OCI-LY7 (cell line): ENCODE results near the gene SHISAL1. TPM values are rescaled to one million over a fixed set of nuclear protein-coding genes. Genes with fewer than 3 reads are reported as not detected.

Experiments
- BruUV-seq: library from RNA; stranded (reverse); fragments of 400-500 nt; replicated peaks from 2 replicates; lab custom pipeline; 2021; lab: Mats Ljungman, UMichigan
- CTCF ChIA-PET: fragments of 300-600 bp; sonication (Branson Sonifier 250); formaldehyde crosslinking; loops from one replicate; lab custom pipeline; 2022; ENCODE audit warnings: antibody characterized with exemption; ENCODE audit not compliant: unreplicated experiment; lab: Charles Lee
- POLR2A ChIA-PET: fragments of 300-600 bp; sonication (Branson Sonifier 250); formaldehyde crosslinking; loops from one replicate; lab custom pipeline; 2022; ENCODE audit warnings: antibody characterized with exemption; lab: Charles Lee
- DNase-seq: peaks from one replicate; pipeline ENCODE4 v3.0.0-alpha.2; 2015; ENCODE audit warnings: low spot score
- H2AFZ ChIP-seq: fragments of 200-600 bp; sonication (generic), shearing (Covaris generic); 2 replicates; pipeline ENCODE4 v1.6.1; 2014; ENCODE audit warnings: mild to moderate bottlenecking, antibody characterized with exemption, low read length, moderate library complexity
- H3K27ac ChIP-seq: fragments of 200-600 bp; sonication (generic); 2 replicates; pipeline ENCODE4 v1.5.1; 2014; ENCODE audit warnings: mixed run types, low read depth, mild to moderate bottlenecking, moderate library complexity, low read length, inconsistent platforms; ENCODE audit not compliant: poor library complexity, severe bottlenecking
- H3K36me3 ChIP-seq: fragments of 200-600 bp; sonication (generic); 2 replicates; pipeline ENCODE4 v1.6.1; 2014; ENCODE audit warnings: mild to moderate bottlenecking, antibody characterized with exemption, low read length, moderate library complexity, mixed read lengths; ENCODE audit not compliant: insufficient read depth
- H3K4me1 ChIP-seq: fragments of 200-600 bp; sonication (generic); 2 replicates; pipeline ENCODE4 v1.5.1; 2014; ENCODE audit warnings: mild to moderate bottlenecking, low read length; ENCODE audit not compliant: insufficient read depth, poor library complexity, severe bottlenecking
- H3K4me2 ChIP-seq: fragments of 200-600 bp; sonication (generic); 2 replicates; pipeline ENCODE4 v1.6.1; 2014; ENCODE audit warnings: mild to moderate bottlenecking, low read length
- H3K4me3 ChIP-seq: fragments of 200-600 bp; sonication (generic); 2 replicates; pipeline ENCODE4 v1.5.1; 2014; ENCODE audit warnings: mild to moderate bottlenecking, low read depth, low read length; ENCODE audit not compliant: poor library complexity, severe bottlenecking
- H3K79me2 ChIP-seq: fragments of 200-600 bp; sonication (generic); 2 replicates; pipeline ENCODE4 v1.6.1; 2016; ENCODE audit warnings: low read depth, mild to moderate bottlenecking, low read length, moderate library complexity, mixed read lengths; ENCODE audit not compliant: insufficient read depth
- H3K9me2 ChIP-seq: fragments of 200-600 bp; sonication (generic); 2 replicates; pipeline ENCODE4 v1.6.1; 2016; ENCODE audit warnings: mild to moderate bottlenecking, low read length, mixed read lengths; ENCODE audit not compliant: insufficient read depth
- H3K9me3 ChIP-seq: fragments of 200-600 bp; sonication (generic); 2 replicates; pipeline ENCODE4 v1.6.1; 2014; ENCODE audit warnings: mild to moderate bottlenecking, mixed run types, low read length, mixed read lengths
- H4K20me1 ChIP-seq: fragments of 200-600 bp; sonication (generic); 2 replicates; pipeline ENCODE4 v1.6.1; 2014; ENCODE audit warnings: mild to moderate bottlenecking, antibody characterized with exemption, low read length, moderate library complexity, mixed read lengths; ENCODE audit not compliant: insufficient read depth
- CTCF ChIP-seq: fragments of 200-600 bp; sonication (generic); conservative IDR thresholded peaks from 2 replicates; pipeline ENCODE4 v1.5.1; 2014; ENCODE audit warnings: mild to moderate bottlenecking, antibody characterized with exemption, low read length, moderate library complexity, mixed read lengths
- EZH2phosphoT487 ChIP-seq: fragments of 200-600 bp; sonication (generic); IDR thresholded peaks from 2 replicates; pipeline ENCODE4 v1.6.1; 2018; ENCODE audit warnings: low read depth, borderline replicate concordance, mild to moderate bottlenecking, mixed run types, antibody characterized with exemption, low read length, moderate library complexity, mixed read lengths
- intact Hi-C: fragments of 100-400 bp; cut with micrococcal nuclease; formaldehyde crosslinking; loops from one replicate; pipeline ENCODE4 v1.10.0; 2022; ENCODE audit not compliant: unreplicated experiment
- total RNA-seq, 2 experiments: library from RNA; depleted of rRNA in 1 of 2; stranded (reverse); fragments of >200 nt in 1 of 2; shearing (Covaris generic) in 1 of 2; gene quantifications; 2 replicates each; pipeline ENCODE4 v1.2.3, GENCODE V29; 2014 to 2022

The SHISAL1 gene
- total RNA-seq, 2 experiments from 2014 or later, result not detected

- Histone ChIP-seq H4K20me1 (no peaks in the 10 kb centered on the region; the same call in 1 of the 2 replicates), H3K4me1 (peaks cover 30% of the 10 kb centered on the region), H3K36me3 (no peaks in the 10 kb centered on the region), H3K4me3 (no peak overlapping the region), H3K9me2 (no peaks in the 10 kb centered on the region), H3K9me3 (no peaks in the 10 kb centered on the region), H3K79me2 (no peaks in the 10 kb centered on the region), H2AFZ (no peak overlapping the region), H3K27ac (no peak overlapping the region), H3K4me2 (no peak overlapping the region)
- no peak for DNase-seq
- ChIA-PET POLR2A (interaction anchor here (0.6 kb wide), 1 partner anchor 22 kb away, joined by 5 read pairs; no protein-coding TSS in a partner anchor), CTCF (no interaction called here)
- BruUV-seq, result no TSS peak
- TF ChIP-seq CTCF (no peak), EZH2phosphoT487 (no peak)
- intact Hi-C loops, result no loop called here
Measured at GRCh38 chr22:44331881-44332714, 19.3 kb upstream of the SHISAL1 start.

- Histone ChIP-seq H4K20me1 (no peaks in the 10 kb centered on the region; the same call in 1 of the 2 replicates), H3K4me3 (no peak overlapping the region), H3K4me2 (no peak overlapping the region), H3K9me3 (no peaks in the 10 kb centered on the region), H3K4me1 (peaks cover 30% of the 10 kb centered on the region), H3K27ac (no peak overlapping the region), H3K36me3 (no peaks in the 10 kb centered on the region), H3K9me2 (no peaks in the 10 kb centered on the region), H3K79me2 (no peaks in the 10 kb centered on the region), H2AFZ (no peak overlapping the region)
- TF ChIP-seq EZH2phosphoT487, result no peak
- TF ChIP-seq CTCF, result no peak
- no peak for DNase-seq
- ChIA-PET POLR2A (no interaction called here), CTCF (no interaction called here)
- no TSS peak for BruUV-seq
- intact Hi-C loops, result no loop called here
Measured at GRCh38 chr22:44330744-44331660, 18.3 kb upstream of the SHISAL1 start.
